HepG2 (cell line): ENCODE data around the gene MCOLN1. TPM values are rescaled to one million over a fixed set of nuclear protein-coding genes. Genes with fewer than 3 reads are reported as not detected.

Experiments
- ATF5 ChIP-seq: sonication (generic); formaldehyde crosslinking; IDR thresholded peaks from 2 replicates; pipeline ENCODE4 v1.4.0; 2020; ENCODE audit warnings: mild to moderate bottlenecking, low read depth, missing genetic modification reagents
- CSRNP2 ChIP-seq: sonication (generic); formaldehyde crosslinking; conservative IDR thresholded peaks from 2 replicates; pipeline ENCODE4 v1.8.0; 2022; ENCODE audit warnings: low read depth, missing genetic modification reagents
- DNMT1 ChIP-seq: sonication (generic); formaldehyde crosslinking; IDR thresholded peaks from 2 replicates; pipeline ENCODE4 v1.5.1; 2020; ENCODE audit warnings: mild to moderate bottlenecking, missing genetic modification reagents
- HDAC2 ChIP-seq: sonication (generic); formaldehyde crosslinking; IDR thresholded peaks from 2 replicates; pipeline ENCODE4 v1.4.0; 2020; ENCODE audit warnings: missing genetic modification reagents
- HDAC6 ChIP-seq: fragments of 200-600 bp; sonication (generic); IDR thresholded peaks from 2 replicates; pipeline ENCODE4 v1.7.0; 2017; ENCODE audit warnings: mild to moderate bottlenecking, antibody characterized with exemption, low read length, low read depth
- MED13 ChIP-seq: sonication (generic); formaldehyde crosslinking; IDR thresholded peaks from 2 replicates; pipeline ENCODE4 v1.5.0; 2020; ENCODE audit warnings: missing genetic modification reagents
- MEF2D ChIP-seq: sonication (generic); formaldehyde crosslinking; IDR thresholded peaks from 2 replicates; pipeline ENCODE4 v1.5.1; 2020; ENCODE audit warnings: mild to moderate bottlenecking, missing genetic modification reagents
- MLX ChIP-seq: IDR thresholded peaks from 2 replicates; pipeline ENCODE4 v1.6.1; 2016
- NFATC3 ChIP-seq: sonication (generic); formaldehyde crosslinking; IDR thresholded peaks from 2 replicates; pipeline ENCODE4 v1.5.1; 2020; ENCODE audit warnings: mild to moderate bottlenecking, missing genetic modification reagents
- SIN3B ChIP-seq: fragments of 150-350 bp; IDR thresholded peaks from 2 replicates; pipeline ENCODE4 v1.6.1; 2014; ENCODE audit warnings: low read length
- THAP11 ChIP-seq: IDR thresholded peaks from 2 replicates; pipeline ENCODE4 v1.6.1; 2016; ENCODE audit warnings: missing biosample characterization, missing genetic modification reagents
- THAP7 ChIP-seq: sonication (generic); formaldehyde crosslinking; IDR thresholded peaks from 2 replicates; pipeline ENCODE4 v1.8.1; 2023; ENCODE audit warnings: mild to moderate bottlenecking, missing genetic modification reagents
- ZNF18 ChIP-seq: sonication (generic); formaldehyde crosslinking; IDR thresholded peaks from 2 replicates; pipeline ENCODE4 v1.8.0; 2022; ENCODE audit warnings: mild to moderate bottlenecking, missing genetic modification reagents; ENCODE audit not compliant: insufficient replicate concordance
- ZNF557 ChIP-seq: sonication (generic); formaldehyde crosslinking; IDR thresholded peaks from 2 replicates; pipeline ENCODE4 v1.4.0; 2020; ENCODE audit warnings: missing genetic modification reagents
- ZNF839 ChIP-seq: sonication (generic); formaldehyde crosslinking; IDR thresholded peaks from 2 replicates; pipeline ENCODE4 v1.4.0; 2020; ENCODE audit warnings: missing genetic modification reagents, mild to moderate bottlenecking, borderline replicate concordance
- ZSCAN30 ChIP-seq: sonication (generic); formaldehyde crosslinking; IDR thresholded peaks from 2 replicates; pipeline ENCODE4 v1.5.0; 2020; ENCODE audit warnings: mild to moderate bottlenecking, missing genetic modification reagents
- polyA plus RNA-seq, 8 experiments: library from polyadenylated mRNA; depleted of rRNA in 3 of 8; stranded (reverse) in 7 of 8; unstranded in 1 of 8; fragments of >200 nt; fragmentation: Illumina TruSeq in 4 of 8; extraction: Trizol in 4 of 8; gene quantifications; 2 replicates each; pipeline versions ENCODE4 v1.2.1 to v1.2.3, GENCODE V29; 2011 to 2016; ENCODE audit warnings: low read depth in 4 of 8, missing spikeins in 1 of 8, mixed read lengths in 1 of 8; ENCODE audit not compliant: insufficient read depth in 1 of 8
- total RNA-seq, 5 experiments: library from RNA; depleted of rRNA; stranded (reverse); fragments of >200 nt; fragmentation: Illumina TruSeq; extraction: Trizol; gene quantifications; 2 replicates each; pipeline ENCODE4 v1.2.3, GENCODE V29; 2016; ENCODE audit warnings: low read depth in 1 of 5
- TF ChIP-seq, protein P1 (sequence below): sonication (generic); formaldehyde crosslinking; IDR thresholded peaks from 2 replicates; pipeline ENCODE4 v1.4.0; 2020; ENCODE audit warnings: missing genetic modification reagents
- TF ChIP-seq, protein P2 (sequence below): sonication (generic); formaldehyde crosslinking; IDR thresholded peaks from 2 replicates; pipeline ENCODE4 v1.4.0; 2020; ENCODE audit warnings: missing genetic modification reagents, mild to moderate bottlenecking, borderline replicate concordance

The MCOLN1 gene
- total and polyA plus RNA-seq, 2 of the 13 experiments (the other 11 are each of a cell fraction or from before 2014, with no cell fraction given), result 3.4 to 15.7 TPM

- TF ChIP-seq SIN3B (no peak), THAP7 (CRISPR knock-in tag) (peak; percentile 99), THAP11 (CRISPR knock-in tag) (peak; percentile 93), DNMT1 (CRISPR knock-in tag) (no peak), NFATC3 (CRISPR knock-in tag) (no peak), HDAC2 (CRISPR knock-in tag) (0 out of 2 replicates have a peak, but pooled peaks have one; percentile 1), MLX (CRISPR knock-in tag) (no peak), MED13 (CRISPR knock-in tag) (no peak), ATF5 (no peak), ZNF18 (CRISPR knock-in tag) (no peak), ZSCAN30 (CRISPR knock-in tag) (no peak), ZNF839 (CRISPR knock-in tag) (no peak), CSRNP2 (no peak), HDAC6 (no peak), ZNF557 (CRISPR knock-in tag) (no peak), MEF2D (CRISPR knock-in tag) (no peak)
- TF ChIP-seq, protein P1, sequence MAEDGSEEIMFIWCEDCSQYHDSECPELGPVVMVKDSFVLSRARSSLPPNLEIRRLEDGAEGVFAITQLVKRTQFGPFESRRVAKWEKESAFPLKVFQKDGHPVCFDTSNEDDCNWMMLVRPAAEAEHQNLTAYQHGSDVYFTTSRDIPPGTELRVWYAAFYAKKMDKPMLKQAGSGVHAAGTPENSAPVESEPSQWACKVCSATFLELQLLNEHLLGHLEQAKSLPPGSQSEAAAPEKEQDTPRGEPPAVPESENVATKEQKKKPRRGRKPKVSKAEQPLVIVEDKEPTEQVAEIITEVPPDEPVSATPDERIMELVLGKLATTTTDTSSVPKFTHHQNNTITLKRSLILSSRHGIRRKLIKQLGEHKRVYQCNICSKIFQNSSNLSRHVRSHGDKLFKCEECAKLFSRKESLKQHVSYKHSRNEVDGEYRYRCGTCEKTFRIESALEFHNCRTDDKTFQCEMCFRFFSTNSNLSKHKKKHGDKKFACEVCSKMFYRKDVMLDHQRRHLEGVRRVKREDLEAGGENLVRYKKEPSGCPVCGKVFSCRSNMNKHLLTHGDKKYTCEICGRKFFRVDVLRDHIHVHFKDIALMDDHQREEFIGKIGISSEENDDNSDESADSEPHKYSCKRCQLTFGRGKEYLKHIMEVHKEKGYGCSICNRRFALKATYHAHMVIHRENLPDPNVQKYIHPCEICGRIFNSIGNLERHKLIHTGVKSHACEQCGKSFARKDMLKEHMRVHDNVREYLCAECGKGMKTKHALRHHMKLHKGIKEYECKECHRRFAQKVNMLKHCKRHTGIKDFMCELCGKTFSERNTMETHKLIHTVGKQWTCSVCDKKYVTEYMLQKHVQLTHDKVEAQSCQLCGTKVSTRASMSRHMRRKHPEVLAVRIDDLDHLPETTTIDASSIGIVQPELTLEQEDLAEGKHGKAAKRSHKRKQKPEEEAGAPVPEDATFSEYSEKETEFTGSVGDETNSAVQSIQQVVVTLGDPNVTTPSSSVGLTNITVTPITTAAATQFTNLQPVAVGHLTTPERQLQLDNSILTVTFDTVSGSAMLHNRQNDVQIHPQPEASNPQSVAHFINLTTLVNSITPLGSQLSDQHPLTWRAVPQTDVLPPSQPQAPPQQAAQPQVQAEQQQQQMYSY (CRISPR knock-in tag), result 0 out of 2 replicates have a peak, but pooled peaks have one; percentile 16
- TF ChIP-seq, protein P2, sequence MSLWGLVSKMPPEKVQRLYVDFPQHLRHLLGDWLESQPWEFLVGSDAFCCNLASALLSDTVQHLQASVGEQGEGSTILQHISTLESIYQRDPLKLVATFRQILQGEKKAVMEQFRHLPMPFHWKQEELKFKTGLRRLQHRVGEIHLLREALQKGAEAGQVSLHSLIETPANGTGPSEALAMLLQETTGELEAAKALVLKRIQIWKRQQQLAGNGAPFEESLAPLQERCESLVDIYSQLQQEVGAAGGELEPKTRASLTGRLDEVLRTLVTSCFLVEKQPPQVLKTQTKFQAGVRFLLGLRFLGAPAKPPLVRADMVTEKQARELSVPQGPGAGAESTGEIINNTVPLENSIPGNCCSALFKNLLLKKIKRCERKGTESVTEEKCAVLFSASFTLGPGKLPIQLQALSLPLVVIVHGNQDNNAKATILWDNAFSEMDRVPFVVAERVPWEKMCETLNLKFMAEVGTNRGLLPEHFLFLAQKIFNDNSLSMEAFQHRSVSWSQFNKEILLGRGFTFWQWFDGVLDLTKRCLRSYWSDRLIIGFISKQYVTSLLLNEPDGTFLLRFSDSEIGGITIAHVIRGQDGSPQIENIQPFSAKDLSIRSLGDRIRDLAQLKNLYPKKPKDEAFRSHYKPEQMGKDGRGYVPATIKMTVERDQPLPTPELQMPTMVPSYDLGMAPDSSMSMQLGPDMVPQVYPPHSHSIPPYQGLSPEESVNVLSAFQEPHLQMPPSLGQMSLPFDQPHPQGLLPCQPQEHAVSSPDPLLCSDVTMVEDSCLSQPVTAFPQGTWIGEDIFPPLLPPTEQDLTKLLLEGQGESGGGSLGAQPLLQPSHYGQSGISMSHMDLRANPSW (CRISPR knock-in tag), result no peak
These were observed 11.6 kb downstream of the MCOLN1 start (continued) for GRCh38 chr19:7533925-7534480.
